T-helper 9 cell (primary cell): ENCODE data around the gene PRKCA.

Experiments
- DNase-seq: peaks from one replicate; pipeline ENCODE4 v3.0.0-alpha.2; 2020

Gene PRKCA

DNA sequence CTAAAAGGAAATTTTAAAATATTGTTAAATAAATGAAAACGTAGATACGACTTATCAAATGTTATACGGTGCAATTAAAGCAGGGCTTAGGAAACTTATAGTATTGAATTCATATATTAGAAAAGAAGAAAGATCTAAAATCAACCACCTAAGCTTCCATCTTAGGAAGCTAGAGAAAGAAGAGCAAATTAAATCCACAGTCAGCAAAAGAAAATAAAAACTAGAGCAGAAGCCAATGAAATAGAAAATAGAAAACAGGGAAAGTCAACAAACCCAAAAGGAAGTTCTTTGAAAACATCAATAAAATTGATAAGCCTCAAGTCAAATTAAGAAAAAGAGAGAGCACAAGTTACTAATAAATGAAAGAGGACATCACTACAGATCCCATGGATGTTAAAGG is 457.9 kb downstream of the PRKCA start:
- DNase-seq, result no peak

DNA sequence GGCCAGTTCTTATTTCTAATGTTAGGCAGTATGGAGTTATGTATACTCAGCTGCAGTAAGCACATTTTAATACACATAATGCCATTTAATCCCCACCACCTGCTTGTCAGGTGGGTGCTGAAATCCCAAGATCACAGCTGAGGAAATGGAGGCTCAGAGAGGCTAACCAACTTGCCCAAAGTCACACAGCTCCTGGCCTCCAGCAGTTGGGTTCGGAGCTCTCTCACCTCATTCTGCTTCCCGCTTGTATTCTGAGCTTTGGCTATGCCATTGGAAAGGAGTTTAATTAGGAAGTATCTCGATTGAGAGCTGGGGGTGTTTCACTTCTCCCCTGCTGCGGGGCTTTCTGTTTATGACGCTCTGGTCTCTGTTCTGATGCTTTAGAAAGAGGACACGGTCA is 459.9 kb downstream of the PRKCA start:
- DNase-seq, result no peak

- DNase-seq, result no peak
Observed at GRCh38 chr17:66763056-66763455, 460.6 kb downstream of the PRKCA start.

GRCh38 chr17:66764506-66764905 is 462.1 kb downstream of the PRKCA start:
- DNase-seq, result no peak

DNA sequence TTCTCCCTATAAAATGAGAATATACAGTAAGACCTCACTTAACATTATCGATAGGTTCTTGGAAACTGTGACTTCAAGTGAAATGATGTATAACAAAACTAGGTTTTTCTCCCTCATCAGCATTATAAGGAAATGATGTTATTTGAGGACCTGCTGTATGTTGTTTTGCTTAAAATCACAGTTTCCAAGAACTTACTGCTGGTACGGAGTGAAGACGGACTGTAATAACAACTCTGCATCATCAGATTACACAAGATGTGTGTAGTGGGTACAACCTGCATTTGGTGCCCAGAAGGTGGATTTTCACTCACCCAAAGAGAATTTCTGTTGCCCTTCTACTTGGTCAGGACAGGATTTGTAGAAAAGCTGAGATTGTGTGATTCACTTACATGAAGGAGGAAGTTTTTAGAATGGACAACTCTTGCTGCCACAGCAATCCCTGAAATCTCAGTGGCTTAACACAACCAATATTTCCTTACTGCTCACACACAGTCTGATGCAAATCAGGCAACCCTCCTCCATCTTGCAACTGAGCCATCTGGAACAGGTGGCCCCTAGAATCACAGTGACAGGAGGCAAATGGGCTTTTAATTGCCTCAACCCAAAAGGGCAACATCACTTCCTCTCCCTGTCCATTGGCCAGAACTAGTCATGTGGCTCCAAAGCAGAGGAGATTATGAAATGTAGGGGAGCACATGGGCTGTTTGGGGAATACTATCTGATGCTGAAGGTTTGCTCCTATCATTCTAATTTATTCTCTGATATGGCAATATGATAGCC is 464.9 kb downstream of the PRKCA start:
- DNase-seq, result no peak

- DNase-seq, result no peak
Observed at GRCh38 chr17:66769911-66770310, 467.5 kb downstream of the PRKCA start.

GRCh38 chr17:66772148-66772812 is 469.9 kb downstream of the PRKCA start:
- no peak for DNase-seq

- no peak for DNase-seq
Observed at GRCh38 chr17:66775271-66775670, 472.9 kb downstream of the PRKCA start.

DNA sequence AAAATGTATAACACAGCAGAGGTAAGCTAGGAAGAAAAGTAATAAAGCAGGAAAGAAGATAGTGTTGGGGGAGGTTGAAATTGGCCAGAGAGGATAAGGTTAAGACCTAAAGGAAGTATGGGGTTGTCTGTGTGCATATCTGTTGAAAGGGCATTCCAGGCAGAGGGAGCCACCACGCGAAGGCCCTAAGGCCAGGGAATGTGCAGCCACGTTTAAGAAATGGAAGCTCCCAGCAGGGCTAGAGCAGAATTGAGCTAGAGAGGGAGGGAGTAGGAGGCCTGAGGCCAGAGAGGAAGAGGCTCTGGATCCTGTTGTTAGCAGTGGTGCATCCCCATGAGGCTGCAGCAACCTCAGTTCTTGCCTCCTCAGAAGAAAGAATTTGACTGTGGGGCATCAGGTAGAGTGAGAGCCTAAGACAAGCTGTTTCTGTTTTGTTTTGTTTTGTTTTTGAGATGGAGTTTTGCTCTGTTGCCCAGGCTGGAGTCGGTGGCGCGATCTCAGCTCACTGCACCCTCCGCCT is 473.5 kb downstream of the PRKCA start:
- DNase-seq, result no peak

DNA sequence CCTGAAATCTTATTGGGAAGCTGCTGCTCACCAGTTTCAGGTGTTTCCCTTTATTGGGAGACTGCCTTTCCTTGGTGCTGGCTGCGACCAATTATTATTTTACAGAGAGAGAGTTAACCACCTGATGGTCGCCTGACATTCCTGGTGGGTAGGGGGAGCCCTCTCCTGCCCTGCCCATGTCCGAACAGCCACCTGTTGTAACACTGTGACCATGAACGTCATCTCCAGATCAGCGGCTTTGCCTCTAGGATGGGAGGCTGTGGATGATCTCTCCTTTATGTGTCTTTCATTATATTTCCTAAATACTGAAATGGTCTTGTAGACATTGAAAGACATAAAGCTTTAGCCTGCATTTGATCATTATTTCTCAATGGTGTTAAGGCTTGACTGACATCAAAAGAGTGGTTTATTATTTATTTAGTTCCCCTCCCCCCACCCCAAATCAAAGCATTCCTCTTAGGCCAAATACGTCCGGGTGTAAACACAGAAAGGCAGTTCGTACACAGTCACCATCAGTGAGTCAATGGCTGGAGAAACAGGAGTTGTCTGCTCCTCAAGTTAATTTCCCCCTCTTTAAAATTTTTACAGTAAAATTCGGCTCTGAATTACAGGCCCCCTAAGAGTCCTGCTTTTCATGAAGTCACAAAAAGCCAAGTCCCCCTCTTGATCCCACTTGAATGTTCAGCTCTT is 474.7 kb downstream of the PRKCA start:
- no peak for DNase-seq

GRCh38 chr17:66777689-66778225 is 475.3 kb downstream of the PRKCA start:
- no peak for DNase-seq

DNA sequence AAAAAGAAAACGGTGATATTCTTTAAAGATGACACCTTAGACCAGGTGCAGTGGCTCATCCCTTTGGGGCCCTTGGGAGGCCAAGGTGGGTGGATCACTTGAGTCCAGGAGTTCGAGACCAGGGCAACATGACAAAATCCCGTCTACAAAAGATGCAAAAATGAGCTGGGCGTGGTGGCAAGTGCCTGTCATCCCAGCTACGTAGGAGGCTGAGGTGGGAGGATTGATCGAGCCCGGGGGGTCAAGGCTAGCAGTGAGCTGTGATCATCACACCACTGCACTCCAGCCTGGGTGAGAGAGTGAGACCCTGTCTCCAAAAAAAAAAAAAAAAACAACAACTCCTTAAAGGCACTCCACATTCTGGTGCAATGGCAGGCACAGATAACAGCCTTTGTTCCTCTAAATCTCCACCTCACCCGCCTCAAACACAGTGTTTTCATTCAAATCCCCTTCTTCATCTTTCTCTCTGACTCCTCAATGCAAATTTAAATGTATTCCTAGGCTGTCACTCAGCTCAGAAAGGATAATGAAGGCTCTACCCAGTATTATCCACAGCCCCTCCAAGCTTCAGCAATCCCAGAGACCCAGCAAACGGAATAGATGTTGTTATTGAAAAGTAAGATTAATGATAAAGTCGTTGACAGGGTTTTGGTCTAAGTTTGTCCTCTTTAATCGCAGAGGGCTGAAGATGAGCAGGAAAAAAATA is 476.3 kb downstream of the PRKCA start:
- no peak for DNase-seq

GRCh38 chr17:66779237-66779606 is 476.8 kb downstream of the PRKCA start:
- no peak for DNase-seq

DNA sequence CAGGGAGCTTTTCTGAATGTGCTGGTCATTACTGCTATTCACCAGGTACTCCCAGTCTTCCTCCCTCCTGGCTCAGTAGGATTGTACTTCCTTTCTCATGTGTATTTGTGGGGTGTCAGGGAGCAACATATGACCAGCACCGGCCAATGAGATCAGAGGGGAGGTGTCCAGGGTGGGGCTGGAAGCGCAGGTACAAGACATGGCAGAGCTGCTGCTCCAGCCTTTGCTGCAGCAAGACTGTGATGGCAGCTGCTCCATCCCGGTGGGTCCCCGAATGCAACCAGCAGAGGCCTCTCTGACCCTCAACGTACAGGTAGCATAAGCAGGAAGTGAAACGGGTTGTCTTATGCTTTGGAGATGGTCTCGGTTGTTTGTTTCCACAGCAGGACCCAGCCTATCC is 478.7 kb downstream of the PRKCA start:
- DNase-seq, result no peak

DNA sequence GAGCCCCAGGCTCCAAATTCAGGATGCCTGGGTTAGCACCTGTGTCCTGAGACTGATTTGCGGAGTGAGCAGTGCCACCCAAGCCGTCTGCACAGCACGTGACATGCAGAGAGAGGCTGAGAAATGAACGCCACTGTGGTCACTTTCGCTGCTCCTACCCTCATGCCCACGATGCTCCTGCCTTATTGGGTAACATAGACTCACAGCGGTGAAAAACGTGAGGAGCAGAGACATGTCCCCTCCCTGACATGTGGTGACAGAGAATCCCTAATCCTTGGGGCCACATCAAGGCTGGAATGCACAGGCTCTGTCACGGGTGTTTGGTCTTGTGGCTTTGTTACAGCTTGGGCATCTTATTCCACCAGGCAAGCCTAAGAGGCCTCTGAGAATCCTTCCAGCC is 480.4 kb downstream of the PRKCA start:
- DNase-seq, result no peak

DNA sequence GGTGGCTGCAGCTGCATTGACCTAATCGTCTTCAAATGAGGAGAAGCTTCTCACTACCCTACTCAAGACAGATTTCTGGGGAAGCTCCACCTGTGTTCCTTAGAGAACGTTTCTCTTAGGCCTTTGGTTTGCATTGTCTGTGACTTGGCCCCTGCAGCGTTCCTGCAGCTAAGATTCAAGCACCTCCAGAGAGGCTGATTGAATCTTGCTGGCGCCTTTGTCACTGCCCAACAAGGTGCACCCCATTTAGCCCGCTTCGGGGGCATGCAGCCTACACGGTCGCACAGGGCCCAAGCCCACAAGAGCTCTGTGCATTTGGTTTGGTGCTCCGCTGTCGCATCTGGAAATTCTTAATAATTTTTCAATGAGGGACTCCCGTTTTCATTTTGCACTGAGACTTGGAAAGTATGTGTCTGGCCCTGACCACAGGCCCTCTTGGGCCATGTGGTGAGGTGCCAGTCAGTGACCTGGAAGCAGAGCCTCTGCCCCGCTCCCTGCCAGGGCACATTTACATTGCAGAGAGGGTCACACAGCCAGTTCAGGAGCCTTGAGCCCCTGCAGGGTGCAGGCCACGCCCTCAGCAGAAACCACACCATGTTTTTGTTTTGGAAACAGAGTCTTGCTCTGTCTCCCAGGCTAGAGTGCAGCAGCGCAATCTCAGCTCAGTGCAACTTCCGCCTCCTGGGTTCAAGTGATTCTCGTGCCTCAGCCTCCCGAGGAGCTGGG is 481.4 kb downstream of the PRKCA start:
- DNase-seq, result no peak

DNA sequence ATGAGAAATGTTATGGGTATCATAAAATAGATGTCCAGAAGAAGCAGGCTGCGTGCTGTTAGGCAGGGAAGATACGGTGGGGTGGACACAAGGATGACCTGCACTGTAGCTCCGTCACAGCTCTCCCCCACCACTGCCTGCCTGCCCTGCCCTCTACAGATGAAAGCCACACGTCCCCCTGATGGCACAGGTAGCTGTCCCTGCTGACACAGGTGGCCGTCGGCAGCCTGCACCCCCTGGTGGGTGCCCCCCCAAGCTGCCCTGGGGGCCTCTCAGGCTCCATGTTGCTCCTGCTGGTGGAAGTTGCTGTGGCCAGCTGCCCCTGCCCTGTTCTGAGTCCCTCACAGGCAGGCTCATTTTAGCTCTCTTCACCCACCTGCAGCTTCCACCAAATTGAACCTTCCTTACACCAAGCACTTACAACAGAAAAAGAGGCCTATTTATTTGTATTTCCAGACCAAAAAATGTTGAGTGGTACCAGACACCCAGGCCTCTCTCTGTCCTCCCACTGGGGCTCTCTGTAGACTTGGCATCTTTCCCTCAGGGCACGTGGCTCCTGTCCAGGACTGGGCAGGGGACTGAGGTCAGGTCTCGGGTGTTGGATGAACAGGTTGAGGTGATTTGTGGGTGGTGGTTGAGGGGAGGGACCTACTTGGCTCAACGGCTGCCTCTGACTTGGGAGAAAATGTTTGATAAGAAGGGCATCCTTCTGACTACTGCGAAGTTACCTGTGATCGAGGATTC is 482.4 kb downstream of the PRKCA start:
- DNase-seq, result no peak

GRCh38 chr17:66786107-66786506 is 483.7 kb downstream of the PRKCA start:
- DNase-seq, result no peak

DNA sequence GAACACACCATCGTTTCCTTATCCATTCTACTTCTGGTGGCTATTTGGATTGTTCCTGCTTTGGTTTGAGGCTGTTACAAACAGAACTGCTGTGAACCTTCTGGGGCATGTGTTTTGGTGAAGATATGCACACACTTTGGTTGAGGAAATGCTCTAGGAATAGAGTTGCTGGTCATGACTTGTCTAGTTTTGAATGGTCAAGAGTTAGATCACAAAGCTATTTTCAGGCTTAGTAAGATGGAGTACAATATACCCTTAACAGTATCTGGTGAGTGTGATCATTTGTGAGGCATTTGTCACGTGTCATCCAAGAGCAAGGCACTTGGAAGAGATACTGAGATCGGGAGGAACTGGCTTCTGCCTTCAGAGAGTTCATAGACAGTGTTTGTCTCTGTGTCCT is 485.5 kb downstream of the PRKCA start:
- no peak for DNase-seq

DNA sequence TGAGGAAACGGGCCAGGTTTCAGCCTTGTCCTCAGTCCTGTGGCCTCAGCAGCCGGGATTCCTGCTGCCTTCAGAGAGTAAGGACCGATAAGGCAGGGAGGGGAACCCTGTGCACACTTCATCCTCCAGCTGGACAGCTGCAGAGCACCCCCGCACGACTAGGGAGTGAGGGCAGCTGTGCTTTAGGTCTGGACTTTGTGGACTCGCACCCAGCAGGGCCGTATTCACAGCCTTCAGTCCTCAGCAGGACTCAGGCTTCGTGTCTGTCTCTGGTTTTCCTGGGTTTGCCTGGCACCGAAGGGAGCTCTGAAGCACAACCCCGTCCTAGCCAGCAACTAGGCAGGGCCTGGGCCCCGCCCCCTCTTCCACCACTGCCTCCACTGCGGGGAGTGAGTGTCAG is 486.7 kb downstream of the PRKCA start:
- DNase-seq, result no peak

GRCh38 chr17:66789961-66790437 is 487.6 kb downstream of the PRKCA start:
- DNase-seq, result no peak
